Activated CD4-positive, alpha-beta T cell treated with anti-CD3 and anti-CD28 coated beads, Interleukin-2, amount 10 ng/mL, durations not matched to agents 7 days and 5 days (primary cell): ENCODE measurements around the gene HEMK1. TPM values are rescaled to one million over a fixed set of nuclear protein-coding genes. Genes with fewer than 3 reads are reported as not detected.
A peak's percentile ranks its signal among the peaks of the same experiment; 100 is the strongest.

Source experiments
- CTCF ChIA-PET: fragments of 350-600 bp; sonication (Branson Sonifier 250); formaldehyde crosslinking; loops from one replicate; lab custom pipeline; 2021; ENCODE audit warnings: antibody characterized with exemption; lab: Charles Lee
- POLR2A ChIA-PET: fragments of 350-600 bp; sonication (Branson Sonifier 250); formaldehyde crosslinking; loops from one replicate; lab custom pipeline; 2021; ENCODE audit warnings: antibody characterized with exemption; lab: Charles Lee
- DNase-seq: peaks from one replicate; pipeline ENCODE4 v3.0.0-alpha.2; 2020
- H3K27ac Mint-ChIP-seq: one replicate; pipeline ENCODE4 v1.8.0; 2021; ENCODE audit warnings: mild to moderate bottlenecking, moderate library complexity, mixed read lengths
- H3K27me3 Mint-ChIP-seq: one replicate; pipeline ENCODE4 v1.8.0; 2021; ENCODE audit warnings: mixed read lengths
- H3K36me3 Mint-ChIP-seq: one replicate; pipeline ENCODE4 v1.8.0; 2021; ENCODE audit warnings: low read depth, mixed read lengths
- H3K4me1 Mint-ChIP-seq: one replicate; pipeline ENCODE4 v1.8.0; 2021; ENCODE audit warnings: mixed read lengths
- H3K4me3 Mint-ChIP-seq: one replicate; pipeline ENCODE4 v1.8.0; 2021; ENCODE audit warnings: mild to moderate bottlenecking, moderate library complexity, mixed read lengths
- H3K9me3 Mint-ChIP-seq: one replicate; pipeline ENCODE4 v1.8.0; 2021; ENCODE audit warnings: mixed read lengths
- total RNA-seq, 2 experiments: library from RNA; stranded (reverse); gene quantifications; one replicate each; pipeline ENCODE4 v1.2.3, GENCODE V29; 2021

The HEMK1 gene
- total RNA-seq, 2 experiments from 2014 or later: 42.3 to 49.0 TPM

- POLR2A ChIA-PET: interaction anchor here (0.7 to 8.2 kb wide), 5 partner anchors 10 to 256 kb away, joined by 3 to 168 read pairs (median 76); partner anchors contain the start of gene HEMK1
- Mint-ChIP-seq H3K27ac (peak overlapping the region; percentile 98), H3K4me3 (peak overlapping the region; percentile 99), H3K36me3 (peaks cover 91% of the 10 kb centered on the region), H3K9me3 (no peaks in the 10 kb centered on the region), H3K4me1 (peaks cover 53% of the 10 kb centered on the region), H3K27me3 (no peaks in the 10 kb centered on the region)
- no peak for DNase-seq
- CTCF ChIA-PET: interaction anchor here (3.4 to 13.4 kb wide), 4 partner anchors 9 to 32 kb away, joined by 12 to 211 read pairs (median 134); partner anchors contain the start of genes HEMK1 and MAPKAPK3
Measured at GRCh38 chr3:50605901-50606326, 36.6 kb downstream of the HEMK1 start.

- CTCF ChIA-PET: interaction anchor here (3.4 to 13.4 kb wide), 4 partner anchors 8 to 33 kb away, joined by 12 to 211 read pairs (median 134); partner anchors contain the start of genes HEMK1 and MAPKAPK3
- Mint-ChIP-seq H3K36me3 (peaks cover 96% of the 10 kb centered on the region), H3K9me3 (no peaks in the 10 kb centered on the region), H3K27ac (peak overlapping the region; percentile 98), H3K4me3 (peak overlapping the region; percentile 99), H3K27me3 (no peaks in the 10 kb centered on the region), H3K4me1 (peaks cover 46% of the 10 kb centered on the region)
- POLR2A ChIA-PET: interaction anchor here (0.7 to 8.2 kb wide), 4 partner anchors 10 to 257 kb away, joined by 3 to 168 read pairs (median 40); partner anchors contain the start of gene HEMK1
- peak; percentile 50 for DNase-seq
Measured at GRCh38 chr3:50606596-50606995, 37.3 kb downstream of the HEMK1 start.

- Mint-ChIP-seq H3K36me3 (peaks cover 98% of the 10 kb centered on the region), H3K4me3 (peak overlapping the region; percentile 99), H3K9me3 (no peaks in the 10 kb centered on the region), H3K27me3 (no peaks in the 10 kb centered on the region), H3K4me1 (peaks cover 38% of the 10 kb centered on the region), H3K27ac (peak overlapping the region; percentile 98)
- peak; percentile 34 for DNase-seq
- CTCF ChIA-PET: interaction anchor here (1.1 to 13.4 kb wide), 7 partner anchors 8 to 782 kb away, joined by 3 to 211 read pairs (median 4); partner anchors contain the start of gene HEMK1
- POLR2A ChIA-PET: interaction anchor here (0.6 to 8.2 kb wide), 3 partner anchors 9 to 36 kb away, joined by 3 to 168 read pairs (median 6); partner anchors contain the start of genes HEMK1 and MAPKAPK3
Measured at GRCh38 chr3:50607271-50608091, 38.2 kb downstream of the HEMK1 start.

- H3K27ac Mint-ChIP-seq: peak overlapping the region; percentile 98
- no peaks in the 10 kb centered on the region for H3K27me3 Mint-ChIP-seq
- peaks cover 30% of the 10 kb centered on the region for H3K4me1 Mint-ChIP-seq
- H3K36me3 Mint-ChIP-seq: peaks cover 94% of the 10 kb centered on the region
- ChIA-PET CTCF (interaction anchor here (1.0 to 13.4 kb wide), 9 partner anchors 8 to 781 kb away, joined by 3 to 211 read pairs (median 4); partner anchors contain the start of genes C3orf18 and HEMK1), POLR2A (interaction anchor here (0.6 to 8.2 kb wide), 3 partner anchors 8 to 36 kb away, joined by 3 to 168 read pairs (median 6); partner anchors contain the start of genes HEMK1 and MAPKAPK3)
- H3K4me3 Mint-ChIP-seq: peak overlapping the region; percentile 99
- no peaks in the 10 kb centered on the region for H3K9me3 Mint-ChIP-seq
- DNase-seq: no peak
Measured at GRCh38 chr3:50608278-50608677, 39.0 kb downstream of the HEMK1 start.

- ChIA-PET CTCF (interaction anchor here (0.5 to 13.4 kb wide), 9 partner anchors 8 to 262 kb away, joined by 3 to 211 read pairs (median 4); partner anchors contain the start of genes C3orf18 and HEMK1), POLR2A (interaction anchor here (0.9 to 8.2 kb wide), 5 partner anchors 8 to 42 kb away, joined by 3 to 168 read pairs (median 6); partner anchors contain the start of genes C3orf18 and HEMK1)
- Mint-ChIP-seq H3K27ac (peak overlapping the region; percentile 98), H3K36me3 (peaks cover 90% of the 10 kb centered on the region), H3K4me3 (peak overlapping the region; percentile 99), H3K4me1 (peaks cover 29% of the 10 kb centered on the region), H3K9me3 (no peaks in the 10 kb centered on the region), H3K27me3 (no peaks in the 10 kb centered on the region)
- DNase-seq: no peak
Measured at GRCh38 chr3:50609071-50609762, 39.9 kb downstream of the HEMK1 start.

- H3K4me3 Mint-ChIP-seq: peak overlapping the region; percentile 99
- peaks cover 30% of the 10 kb centered on the region for H3K4me1 Mint-ChIP-seq
- POLR2A ChIA-PET: interaction anchor here (0.7 to 8.2 kb wide), 7 partner anchors 8 to 43 kb away, joined by 3 to 168 read pairs (median 5); partner anchors contain the start of genes C3orf18 and HEMK1
- no peaks in the 10 kb centered on the region for H3K27me3 Mint-ChIP-seq
- peak overlapping the region; percentile 98 for H3K27ac Mint-ChIP-seq
- DNase-seq: peak; percentile 32
- H3K36me3 Mint-ChIP-seq: peaks cover 88% of the 10 kb centered on the region
- no peaks in the 10 kb centered on the region for H3K9me3 Mint-ChIP-seq
- CTCF ChIA-PET: interaction anchor here (0.5 to 13.4 kb wide), 8 partner anchors 9 to 762 kb away, joined by 3 to 211 read pairs (median 4); partner anchors contain the start of genes C3orf18 and HEMK1
Measured at GRCh38 chr3:50609763-50610085, 40.4 kb downstream of the HEMK1 start.

- ChIA-PET CTCF (interaction anchor here (0.8 to 13.4 kb wide), 8 partner anchors 9 to 762 kb away, joined by 3 to 211 read pairs (median 4); partner anchors contain the start of genes C3orf18 and HEMK1), POLR2A (interaction anchor here (0.7 to 8.2 kb wide), 7 partner anchors 9 to 43 kb away, joined by 3 to 168 read pairs (median 5); partner anchors contain the start of genes C3orf18 and HEMK1)
- DNase-seq: peak; percentile 55
- Mint-ChIP-seq H3K27ac (peak overlapping the region; percentile 98), H3K4me1 (peaks cover 28% of the 10 kb centered on the region), H3K9me3 (no peaks in the 10 kb centered on the region), H3K27me3 (no peaks in the 10 kb centered on the region), H3K4me3 (peak overlapping the region; percentile 99), H3K36me3 (peaks cover 82% of the 10 kb centered on the region)
Measured at GRCh38 chr3:50610181-50610971, 41.1 kb downstream of the HEMK1 start.

- Mint-ChIP-seq H3K9me3 (no peaks in the 10 kb centered on the region), H3K4me1 (peaks cover 28% of the 10 kb centered on the region), H3K27me3 (no peaks in the 10 kb centered on the region), H3K36me3 (peaks cover 76% of the 10 kb centered on the region), H3K4me3 (peak overlapping the region; percentile 99), H3K27ac (peak overlapping the region; percentile 98)
- DNase-seq: no peak
- POLR2A ChIA-PET: interaction anchor here (1.0 to 8.2 kb wide), 5 partner anchors 10 to 43 kb away, joined by 5 to 168 read pairs (median 15); partner anchors contain the start of genes C3orf18 and HEMK1
- CTCF ChIA-PET: interaction anchor here (0.9 to 13.4 kb wide), 9 partner anchors 8 to 761 kb away, joined by 3 to 274 read pairs (median 3); partner anchors contain the start of genes C3orf18 and HEMK1
Measured at GRCh38 chr3:50610992-50611463, 41.7 kb downstream of the HEMK1 start.

GRCh38 chr3:50611464-50612233 lies 42.3 kb downstream of the HEMK1 start, which contains the start of gene CISH:
Gene CISH (minus strand): TSS chr3:50611774. CDS start chr3:50611650, 124 bp downstream.
- Mint-ChIP-seq H3K36me3 (peaks cover 70% of the 10 kb centered on the region), H3K27me3 (no peaks in the 10 kb centered on the region), H3K4me1 (peaks cover 33% of the 10 kb centered on the region), H3K4me3 (peak within 1 kb of the TSS; percentile 99), H3K9me3 (no peaks in the 10 kb centered on the region), H3K27ac (peak within 1 kb of the TSS; percentile 98)
- POLR2A ChIA-PET: interaction anchor here (0.7 to 8.2 kb wide), 8 partner anchors 9 to 1666 kb away, joined by 3 to 168 read pairs (median 6); partner anchors contain the start of genes C3orf18 and HEMK1
- peak; percentile 98 for DNase-seq
- CTCF ChIA-PET: interaction anchor here (0.6 to 12.7 kb wide), 9 partner anchors 10 to 1362 kb away, joined by 3 to 274 read pairs (median 3); partner anchors contain the start of genes ABHD14B, C3orf18 and HEMK1
